GM19035 (cell line): Measurements from ENCODE around the gene MYH10.

Experiments
- ATAC-seq: cut with Tn5 transposase; IDR thresholded peaks from one replicate; pipeline ENCODE4 v1.9.1; 2021; ENCODE audit not compliant: unreplicated experiment

Gene MYH10

GRCh38 chr17:8476741-8477140 lies 153.8 kb downstream of the MYH10 start:
- no peak for ATAC-seq

DNA sequence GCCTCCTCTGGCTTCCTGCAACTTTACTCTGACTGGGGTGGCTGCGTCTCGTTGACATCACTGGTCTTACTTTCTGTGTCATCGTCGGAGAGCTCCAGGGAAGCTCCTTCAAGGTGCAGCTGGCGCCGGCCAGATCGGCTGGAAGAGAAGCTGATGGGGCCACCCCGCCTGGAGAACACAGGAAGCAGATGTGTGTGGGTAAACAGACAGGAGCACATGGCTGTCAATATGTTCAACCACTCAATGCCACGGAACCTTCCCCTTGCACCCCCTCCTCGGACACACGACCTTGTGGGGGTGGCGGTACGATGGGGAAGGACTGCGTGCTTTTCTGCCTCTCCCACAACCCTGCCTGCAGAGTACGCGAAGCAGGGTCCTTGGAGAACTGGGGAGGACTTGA lies 154.7 kb downstream of the MYH10 start:
- no peak for ATAC-seq

DNA sequence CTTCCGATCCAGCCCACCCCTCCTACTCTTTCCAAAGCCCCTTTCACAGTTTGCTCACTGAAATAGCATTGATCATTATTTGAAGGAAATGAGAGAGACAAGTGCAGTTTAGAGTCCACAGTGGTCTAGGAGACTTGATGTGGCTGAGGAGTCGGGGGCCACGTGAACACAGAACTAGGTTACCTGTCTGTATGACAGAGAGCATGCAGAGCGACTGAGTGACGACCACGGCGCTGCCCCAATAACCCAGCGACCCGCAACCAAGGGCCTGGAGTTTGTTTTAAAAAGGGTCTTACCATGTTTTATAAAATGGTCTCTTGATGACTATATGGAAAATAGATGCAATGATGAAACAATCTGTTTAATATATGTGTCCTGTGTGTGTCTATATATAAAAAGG lies 155.3 kb downstream of the MYH10 start:
- no peak for ATAC-seq

DNA sequence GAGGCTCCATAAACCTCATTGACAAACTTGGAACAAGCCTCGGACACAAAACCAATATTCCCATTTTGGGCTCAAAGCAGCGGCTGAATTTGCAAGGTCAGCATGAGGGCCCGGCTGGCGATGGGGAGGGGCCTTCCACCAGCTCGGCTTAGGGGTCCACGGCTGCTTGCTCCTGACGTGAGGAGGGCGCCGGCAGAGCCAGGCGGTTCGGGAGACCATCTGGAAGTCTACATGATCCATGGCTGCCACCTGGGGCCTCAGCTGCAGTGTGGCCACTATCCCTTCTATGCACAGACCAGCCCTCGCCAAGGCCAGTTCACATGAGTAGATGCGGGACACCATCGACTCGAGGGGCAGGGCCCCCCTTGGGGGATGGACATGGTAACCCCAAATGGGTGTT lies 155.7 kb downstream of the MYH10 start:
- no peak for ATAC-seq

GRCh38 chr17:8473451-8474192 lies 156.9 kb downstream of the MYH10 start:
- ATAC-seq, result no peak

- ATAC-seq, result no peak
Measured at GRCh38 chr17:8472663-8473062, 157.9 kb downstream of the MYH10 start.

DNA sequence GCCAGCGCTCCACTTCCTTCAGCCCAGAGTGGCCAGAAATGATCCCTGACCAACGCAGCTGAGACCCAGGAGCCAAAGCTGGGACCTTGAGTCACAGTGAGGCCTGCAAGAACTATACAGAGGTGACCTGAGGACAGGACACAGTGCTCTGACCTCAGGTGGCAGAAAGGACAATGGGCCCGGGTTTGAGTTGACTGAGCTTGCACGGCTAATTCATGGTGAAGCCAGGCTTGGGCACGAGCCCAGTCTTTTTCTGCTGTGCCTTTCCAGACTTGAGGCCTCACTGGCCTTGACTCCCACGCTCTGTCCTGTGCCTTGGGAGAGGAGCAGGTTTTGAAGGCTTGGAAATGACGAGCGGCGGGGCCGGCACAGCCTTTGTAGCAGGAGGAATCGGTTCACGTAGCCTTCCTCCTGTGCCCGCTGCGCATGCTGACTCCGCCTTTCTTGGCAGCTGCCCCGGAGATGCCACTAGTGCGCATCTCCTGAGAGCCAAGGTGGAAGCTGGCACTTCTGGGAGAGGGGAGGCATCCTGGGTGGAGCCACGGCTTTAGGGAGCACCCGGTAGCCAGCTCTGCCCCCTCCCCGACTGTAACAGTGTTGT lies 160.0 kb downstream of the MYH10 start:
- ATAC-seq, result no peak

DNA sequence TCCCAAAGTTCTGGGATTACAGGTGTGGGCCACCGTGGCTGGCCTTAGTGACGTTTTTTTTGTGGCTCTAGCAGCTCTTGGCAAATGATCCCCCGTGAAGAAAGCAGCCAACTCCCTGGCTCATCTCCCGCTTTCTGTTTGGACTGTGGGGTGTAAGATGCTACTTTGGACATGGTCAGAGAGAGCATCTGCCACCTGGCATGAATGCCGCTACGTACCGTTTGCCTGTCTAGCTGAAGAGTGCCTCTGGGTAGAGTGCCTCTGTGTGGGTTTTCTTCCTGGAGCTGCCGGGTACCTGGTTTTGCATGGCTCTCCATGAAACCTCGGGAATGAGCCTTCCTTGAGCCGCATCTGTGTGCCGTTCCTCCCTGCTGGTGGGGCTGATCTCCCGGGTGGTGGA lies 160.6 kb downstream of the MYH10 start:
- ATAC-seq, result no peak

DNA sequence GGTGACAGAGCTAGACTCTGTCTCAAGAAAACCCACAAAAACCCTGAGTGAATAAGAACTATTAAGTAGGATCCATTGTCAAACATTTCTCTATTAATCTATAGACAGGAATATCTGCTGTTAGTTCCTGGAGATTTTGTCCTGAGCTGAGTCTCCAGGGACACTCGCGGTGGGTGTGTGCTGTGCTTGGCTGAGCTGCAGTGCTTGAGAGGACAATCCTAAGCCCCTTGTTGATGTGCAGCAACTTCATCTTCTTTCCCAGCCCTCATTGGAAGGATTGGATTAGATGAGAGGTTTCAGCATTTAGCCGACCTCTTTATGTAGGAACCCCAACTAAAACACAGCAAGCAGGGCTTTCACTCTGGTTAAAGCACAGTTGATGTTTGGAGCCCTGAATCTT lies 161.5 kb downstream of the MYH10 start:
- no peak for ATAC-seq

DNA sequence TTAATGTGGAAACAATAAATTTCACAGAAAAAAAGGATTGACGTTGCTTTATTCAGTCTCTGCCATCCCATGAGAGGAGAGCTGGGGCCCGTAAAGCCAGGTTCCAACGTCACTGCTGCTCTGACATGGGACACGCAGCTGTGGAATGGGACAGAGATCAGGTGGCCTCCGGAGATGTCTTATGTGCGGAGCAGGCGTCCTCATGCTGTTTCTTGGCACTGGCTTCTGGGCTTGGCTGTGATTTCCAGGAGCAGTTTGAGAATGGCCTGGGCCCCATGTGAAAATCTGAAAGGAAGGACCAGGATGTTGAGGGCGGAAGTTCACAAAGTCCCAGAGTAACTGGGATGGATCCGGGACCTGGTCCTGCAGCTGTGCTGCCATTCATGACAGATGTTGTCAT lies 162.4 kb downstream of the MYH10 start:
- ATAC-seq, result no peak

- no peak for ATAC-seq
Measured at GRCh38 chr17:8467527-8467926, 163.0 kb downstream of the MYH10 start.

GRCh38 chr17:8466873-8467272 lies 163.7 kb downstream of the MYH10 start:
- no peak for ATAC-seq

GRCh38 chr17:8466456-8466855 lies 164.1 kb downstream of the MYH10 start:
- no peak for ATAC-seq

GRCh38 chr17:8465759-8466158 lies 164.8 kb downstream of the MYH10 start:
- no peak for ATAC-seq

- no peak for ATAC-seq
Measured at GRCh38 chr17:8465356-8465755, 165.2 kb downstream of the MYH10 start.

GRCh38 chr17:8464941-8465340 lies 165.6 kb downstream of the MYH10 start:
- no peak for ATAC-seq

- ATAC-seq, result no peak
Measured at GRCh38 chr17:8463099-8463498, 167.4 kb downstream of the MYH10 start.

DNA sequence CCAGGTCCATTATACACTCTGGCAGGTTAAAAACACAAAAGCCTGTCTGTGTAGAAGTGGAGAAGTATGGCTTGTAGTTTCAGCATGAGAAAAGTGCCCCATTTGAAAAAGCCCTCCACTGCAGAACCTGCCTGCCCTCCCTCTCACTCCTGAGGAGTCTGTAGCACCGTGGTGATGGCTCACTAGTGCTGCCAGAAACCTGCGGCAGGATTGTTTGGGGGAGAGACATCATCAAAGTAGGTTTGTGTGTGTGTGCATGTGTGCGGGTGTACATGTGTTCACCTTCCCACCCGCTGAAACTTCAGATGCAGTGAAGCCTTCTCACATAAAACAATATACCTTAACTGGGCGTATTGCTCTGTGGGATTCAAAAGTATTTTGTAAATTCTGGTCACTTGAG lies 168.0 kb downstream of the MYH10 start:
- no peak for ATAC-seq

DNA sequence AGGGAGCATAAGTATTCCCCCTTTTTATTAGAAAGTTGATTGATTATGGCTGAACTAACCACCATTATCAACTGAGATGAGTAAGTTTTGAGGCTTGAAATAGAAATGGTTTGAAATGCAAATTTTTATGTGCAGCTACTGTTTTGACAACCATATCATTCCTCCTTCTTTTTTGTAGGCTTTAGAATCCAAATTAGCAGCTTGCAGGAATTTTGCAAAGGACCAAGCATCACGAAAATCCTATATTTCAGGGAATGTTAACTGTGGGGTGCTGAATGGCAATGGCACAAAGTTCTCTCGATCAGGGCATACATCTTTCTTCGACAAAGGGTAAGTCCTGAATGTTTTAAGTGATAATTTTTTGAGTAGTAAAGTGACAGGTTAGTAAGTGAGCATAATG lies 170.7 kb downstream of the MYH10 start:
- ATAC-seq, result no peak

GRCh38 chr17:8459107-8459506 lies 171.4 kb downstream of the MYH10 start:
- no peak for ATAC-seq

GRCh38 chr17:8458128-8458527 lies 172.4 kb downstream of the MYH10 start:
- no peak for ATAC-seq

- ATAC-seq, result no peak
Measured at GRCh38 chr17:8455665-8456209, 174.8 kb downstream of the MYH10 start.

GRCh38 chr17:8453326-8453725 lies 177.2 kb downstream of the MYH10 start:
- no peak for ATAC-seq
